HepG2 (cell line): ENCODE measurements around the gene SQOR. TPM values are rescaled to one million over a fixed set of nuclear protein-coding genes. Genes with fewer than 3 reads are reported as not detected.

Experiments
- ATAC-seq: fragments of 200-7000 bp; cut with Tn5 transposase; 3 replicates; pipeline ENCODE4 v1.9.1; 2020; ENCODE audit warnings: mild to moderate bottlenecking, moderate library complexity
- BruUV-seq: library from RNA; stranded (reverse); fragments of 400-500 nt; replicated peaks from 2 replicates; lab custom pipeline; 2021; lab: Mats Ljungman, UMichigan
- CTCF ChIA-PET: fragments of 300-600 bp; formaldehyde crosslinking; extraction: SDS; loops from one replicate; lab custom pipeline; 2021; ENCODE audit warnings: low total read pairs, inconsistent platforms, low intra/inter-chr PET ratio; lab: Yijun Ruan, JAX
- POLR2A ChIA-PET: fragments of 350-600 bp; sonication (Branson Sonifier 250); formaldehyde crosslinking; loops from one replicate; lab custom pipeline; 2020; ENCODE audit warnings: antibody characterized with exemption, inconsistent platforms; lab: Yijun Ruan, JAX
- DNase-seq: peaks from one replicate; pipeline ENCODE4 v3.0.0-alpha.2; 2015; ENCODE audit warnings: low spot score
- FAIRE-seq: peaks from 3 replicates; lab custom pipeline; 2011; peaks lifted over from hg19 to GRCh38; lab: Jason Lieb, UNC
- H2AFZ ChIP-seq: one replicate; pipeline ENCODE4 v1.6.1; 2011; ENCODE audit warnings: low read length, inconsistent platforms
- H3K27ac ChIP-seq: fragments of 300-600 bp; 3 replicates; pipeline ENCODE4 v1.8.0; 2011; ENCODE audit warnings: mixed run types, mild to moderate bottlenecking, mixed read lengths, low read length, inconsistent platforms; ENCODE audit not compliant: insufficient read depth; ENCODE audit errors: extremely low read length
- H3K27me3 ChIP-seq, 2 experiments: fragments of 200-600 bp in 1 of 2; 2 replicates in 1 of 2; 3 replicates in 1 of 2; pipeline versions ENCODE4 v1.6.0 to v1.8.0; 2011; ENCODE audit warnings: low read length in 2 of 2, mild to moderate bottlenecking in 2 of 2, moderate library complexity in 2 of 2, inconsistent platforms in 1 of 2; ENCODE audit not compliant: insufficient read depth in 2 of 2, control insufficient read depth in 1 of 2
- H3K36me3 ChIP-seq, 2 experiments: fragments of 200-600 bp in 1 of 2; replicated peaks in 1 of 2; 2 replicates in 1 of 2; 3 replicates in 1 of 2; pipeline versions ENCODE4 v1.5.1 to v1.8.0; 2011; ENCODE audit warnings: low read length in 2 of 2, inconsistent platforms in 1 of 2; ENCODE audit not compliant: insufficient read depth in 2 of 2, control insufficient read depth in 1 of 2
- H3K4me1 ChIP-seq: 2 replicates; pipeline ENCODE4 v1.5.1; 2012; ENCODE audit warnings: low read length, inconsistent platforms; ENCODE audit not compliant: insufficient read depth
- H3K4me2 ChIP-seq: 2 replicates; pipeline ENCODE4 v1.6.0; 2011; ENCODE audit warnings: low read depth, low read length, inconsistent platforms
- H3K4me3 ChIP-seq, 3 experiments: fragments of 200-600 bp in 1 of 3; sonication (generic), shearing (Covaris generic) in 1 of 3; replicated peaks in 1 of 3; 2 replicates each; pipeline ENCODE4 v1.5.1; 2011 to 2016; ENCODE audit warnings: low read length in 3 of 3, inconsistent platforms in 2 of 3, low read depth in 2 of 3, mild to moderate bottlenecking in 2 of 3, control low read depth in 1 of 3, mixed read lengths in 1 of 3; ENCODE audit not compliant: insufficient read depth in 1 of 3
- H3K79me2 ChIP-seq: one replicate; pipeline ENCODE4 v1.6.1; 2011; ENCODE audit warnings: low read length, inconsistent platforms; ENCODE audit not compliant: insufficient read depth
- H3K9ac ChIP-seq: 2 replicates; pipeline ENCODE4 v1.6.0; 2011; ENCODE audit warnings: mild to moderate bottlenecking, low read depth, low read length, inconsistent platforms; ENCODE audit not compliant: insufficient read depth
- H3K9me3 ChIP-seq: 2 replicates; pipeline ENCODE4 v1.5.1; 2012; ENCODE audit warnings: mild to moderate bottlenecking, low read length
- H4K20me1 ChIP-seq: 2 replicates; pipeline ENCODE4 v1.6.0; 2011; ENCODE audit warnings: inconsistent platforms, mild to moderate bottlenecking, low read length, moderate library complexity; ENCODE audit not compliant: insufficient read depth
- DMAP1 ChIP-seq: IDR thresholded peaks from 2 replicates; pipeline ENCODE4 v1.6.1; 2016
- ELF1 ChIP-seq: sonication (generic); formaldehyde crosslinking; IDR thresholded peaks from 2 replicates; pipeline ENCODE4 v1.4.0; 2020; ENCODE audit warnings: missing genetic modification reagents
- PBX3 ChIP-seq: sonication (generic); formaldehyde crosslinking; IDR thresholded peaks from 2 replicates; pipeline ENCODE4 v1.8.1; 2023; ENCODE audit warnings: missing genetic modification reagents, inconsistent platforms, borderline replicate concordance
- SNAI1 ChIP-seq: sonication (generic); formaldehyde crosslinking; IDR thresholded peaks from 2 replicates; pipeline ENCODE4 v1.5.0; 2020; ENCODE audit warnings: mild to moderate bottlenecking, missing genetic modification reagents, borderline replicate concordance
- SOX13 ChIP-seq, 3 experiments: fragments of 450-650 bp in 1 of 3; sonication (generic) in 1 of 3; formaldehyde crosslinking in 1 of 3; IDR thresholded peaks in 2 of 3; conservative IDR thresholded peaks in 1 of 3; 2 replicates each; pipeline versions ENCODE4 v1.5.0 to v1.6.1; 2016 to 2020; ENCODE audit warnings: antibody characterized with exemption in 1 of 3, mild to moderate bottlenecking in 1 of 3, missing compliant biosample characterization in 1 of 3, missing genetic modification reagents in 1 of 3, moderate library complexity in 1 of 3
- ZBTB2 ChIP-seq: sonication (generic); formaldehyde crosslinking; IDR thresholded peaks from 2 replicates; pipeline ENCODE4 v1.8.0; 2022; ENCODE audit warnings: low read depth, missing genetic modification reagents
- ZBTB44 ChIP-seq: sonication (generic); formaldehyde crosslinking; IDR thresholded peaks from 2 replicates; pipeline ENCODE4 v1.4.0; 2020; ENCODE audit warnings: missing genetic modification reagents
- ZBTB7B ChIP-seq: sonication (generic); formaldehyde crosslinking; IDR thresholded peaks from 2 replicates; pipeline ENCODE4 v1.4.0; 2020; ENCODE audit warnings: missing genetic modification reagents
- ZNF263 ChIP-seq: sonication (generic); formaldehyde crosslinking; IDR thresholded peaks from 2 replicates; pipeline ENCODE4 v1.4.0; 2020; ENCODE audit warnings: missing genetic modification reagents
- ZNF33A ChIP-seq: sonication (generic); formaldehyde crosslinking; IDR thresholded peaks from 2 replicates; pipeline ENCODE4 v1.5.1; 2020; ENCODE audit warnings: missing genetic modification reagents, mild to moderate bottlenecking, moderate library complexity, borderline replicate concordance
- ZNF607 ChIP-seq: sonication (generic); formaldehyde crosslinking; IDR thresholded peaks from 2 replicates; pipeline ENCODE4 v1.5.1; 2020; ENCODE audit warnings: missing genetic modification reagents, mild to moderate bottlenecking, borderline replicate concordance
- WGBS: methylation state at CpG from one replicate; pipeline ENCODE4 v1.1.6; 2017; ENCODE audit warnings: low lambda C conversion rate; 5-methylcytosine and 5-hydroxymethylcytosine counted together
- in situ Hi-C: cut with HindIII; loops from 2 replicates; pipeline ENCODE4 v1.10.0; 2017; ENCODE audit warnings: low pct_unique_long_range_greater_than_20kb; ENCODE audit not compliant: extremely low pct_ligation_motif_present
- intact Hi-C: fragments of 100-400 bp; cut with micrococcal nuclease; formaldehyde crosslinking; loops from one replicate; pipeline ENCODE4 v1.10.0; 2022; ENCODE audit not compliant: unreplicated experiment
- polyA plus RNA-seq, 8 experiments: library from polyadenylated mRNA; depleted of rRNA in 3 of 8; stranded (reverse) in 7 of 8; unstranded in 1 of 8; fragments of >200 nt; fragmentation: Illumina TruSeq in 4 of 8; extraction: Trizol in 4 of 8; gene quantifications; 2 replicates each; pipeline versions ENCODE4 v1.2.1 to v1.2.3, GENCODE V29; 2011 to 2016; ENCODE audit warnings: low read depth in 4 of 8, missing spikeins in 1 of 8, mixed read lengths in 1 of 8; ENCODE audit not compliant: insufficient read depth in 1 of 8
- total RNA-seq, 5 experiments: library from RNA; depleted of rRNA; stranded (reverse); fragments of >200 nt; fragmentation: Illumina TruSeq; extraction: Trizol; gene quantifications; 2 replicates each; pipeline ENCODE4 v1.2.3, GENCODE V29; 2016; ENCODE audit warnings: low read depth in 1 of 5
- TF ChIP-seq, protein P1 (sequence below): sonication (generic); formaldehyde crosslinking; IDR thresholded peaks from 2 replicates; pipeline ENCODE4 v1.8.0; 2022; ENCODE audit warnings: mild to moderate bottlenecking, missing genetic modification reagents, moderate library complexity

Gene SQOR
- total and polyA plus RNA-seq, 2 of the 13 experiments (the other 11 are each of a cell fraction or from before 2014, with no cell fraction given): 19.3 to 19.4 TPM

GRCh38 chr15:45618813-45619212 lies 16.0 kb upstream of the SQOR start:
- in situ Hi-C loops (loop anchor here (10.0 kb wide), 1 partner anchor 164 kb away; no protein-coding TSS in a partner anchor), intact Hi-C loops (loop anchor here (10.0 kb wide), 1 partner anchor 414 kb away; no protein-coding TSS in a partner anchor)
- H3K4me2 ChIP-seq: no peak overlapping the region
- H3K9me3 ChIP-seq: no peaks in the 10 kb centered on the region
- H3K36me3 ChIP-seq: no peaks in the 10 kb centered on the region
- no peaks in the 10 kb centered on the region for H3K27me3 ChIP-seq
- no peaks in the 10 kb centered on the region for H3K79me2 ChIP-seq
- no peak overlapping the region for H2AFZ ChIP-seq
- H4K20me1 ChIP-seq: no peaks in the 10 kb centered on the region
- no peak overlapping the region for H3K27ac ChIP-seq
- H3K9ac ChIP-seq: no peak overlapping the region
- TF ChIP-seq ELF1 (CRISPR knock-in tag) (no peak), ZNF607 (CRISPR knock-in tag) (no peak), SNAI1 (CRISPR knock-in tag) (no peak)
- DNase-seq (no peak), ATAC-seq (peak; percentile 54; the same call in 2 of the 3 replicates), FAIRE-seq (no peak)
- BruUV-seq: no TSS peak
- CTCF ChIA-PET: no interaction called here
- POLR2A ChIA-PET: no interaction called here
- 74% methylated on average over 5 of the region's 5 CpGs for WGBS
- no peak overlapping the region for H3K4me3 ChIP-seq
- H3K4me1 ChIP-seq: no peaks in the 10 kb centered on the region; the same call in 1 of the 2 replicates

GRCh38 chr15:45628136-45628535 lies 6.7 kb upstream of the SQOR start:
- FAIRE-seq: no peak
- ChIA-PET CTCF (no interaction called here), POLR2A (no interaction called here)
- Histone ChIP-seq H3K4me1 (no peaks in the 10 kb centered on the region), H2AFZ (no peak overlapping the region), H3K27me3 (no peaks in the 10 kb centered on the region), H3K27ac (no peak overlapping the region), H3K9ac (no peak overlapping the region), H3K9me3 (no peaks in the 10 kb centered on the region), H3K4me3 (no peak overlapping the region), H4K20me1 (no peaks in the 10 kb centered on the region), H3K36me3 (no peaks in the 10 kb centered on the region), H3K4me2 (no peak overlapping the region), H3K79me2 (no peaks in the 10 kb centered on the region)
- no TSS peak for BruUV-seq
- intact Hi-C loops: no loop called here
- DNase-seq: no peak
- 55% methylated on average over 7 of the region's 7 CpGs for WGBS
- no peak for ATAC-seq
- in situ Hi-C loops: no loop called here
- TF ChIP-seq ZNF33A (no peak), SOX13 (IDR thresholded peaks at IDR 0.05) (no peak), SOX13 (CRISPR knock-in tag; conservative IDR thresholded peaks at IDR 0.05 in 1 of 2, IDR thresholded peaks at IDR 0.05 in 1 of 2) (no peak), PBX3 (CRISPR knock-in tag) (no peak), DMAP1 (CRISPR knock-in tag) (no peak), ZBTB44 (CRISPR knock-in tag) (no peak), ZNF263 (CRISPR knock-in tag) (no peak), ZBTB7B (CRISPR knock-in tag) (no peak), ZBTB2 (CRISPR knock-in tag) (no peak)
- TF ChIP-seq, protein P1, sequence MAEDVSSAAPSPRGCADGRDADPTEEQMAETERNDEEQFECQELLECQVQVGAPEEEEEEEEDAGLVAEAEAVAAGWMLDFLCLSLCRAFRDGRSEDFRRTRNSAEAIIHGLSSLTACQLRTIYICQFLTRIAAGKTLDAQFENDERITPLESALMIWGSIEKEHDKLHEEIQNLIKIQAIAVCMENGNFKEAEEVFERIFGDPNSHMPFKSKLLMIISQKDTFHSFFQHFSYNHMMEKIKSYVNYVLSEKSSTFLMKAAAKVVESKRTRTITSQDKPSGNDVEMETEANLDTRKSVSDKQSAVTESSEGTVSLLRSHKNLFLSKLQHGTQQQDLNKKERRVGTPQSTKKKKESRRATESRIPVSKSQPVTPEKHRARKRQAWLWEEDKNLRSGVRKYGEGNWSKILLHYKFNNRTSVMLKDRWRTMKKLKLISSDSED (CRISPR knock-in tag): no peak
